SKM-1 (cell line): Measurements from ENCODE around the gene ADGRG7.

ENCODE experiments used
- DNase-seq: peaks from one replicate; lab custom pipeline; 2025; ENCODE audit not compliant: unreplicated experiment; lab: John Stamatoyannopoulos, UW

ADGRG7 gene

GRCh38 chr3:100732435-100732834, 123.0 kb downstream of the ADGRG7 start:
- DNase-seq, result no peak

- DNase-seq, result no peak
These were observed 127.9 kb downstream of the ADGRG7 start for GRCh38 chr3:100737334-100737733.

- DNase-seq, result no peak
These were observed 130.8 kb downstream of the ADGRG7 start for GRCh38 chr3:100740207-100740606.

GRCh38 chr3:100743535-100743934, 134.1 kb downstream of the ADGRG7 start:
- DNase-seq, result no peak

GRCh38 chr3:100744671-100745070, 135.3 kb downstream of the ADGRG7 start:
- DNase-seq, result no peak
